ENCODE measurements around the gene TPRX1.
A peak's percentile ranks its signal among the peaks of the same experiment; 100 is the strongest.
"Not testable (repeated sequence)": the region's sequence is repeated elsewhere in the genome, so short reads cannot be mapped to it uniquely, and the experiment has no call there.

The TPRX1 gene, protein sequence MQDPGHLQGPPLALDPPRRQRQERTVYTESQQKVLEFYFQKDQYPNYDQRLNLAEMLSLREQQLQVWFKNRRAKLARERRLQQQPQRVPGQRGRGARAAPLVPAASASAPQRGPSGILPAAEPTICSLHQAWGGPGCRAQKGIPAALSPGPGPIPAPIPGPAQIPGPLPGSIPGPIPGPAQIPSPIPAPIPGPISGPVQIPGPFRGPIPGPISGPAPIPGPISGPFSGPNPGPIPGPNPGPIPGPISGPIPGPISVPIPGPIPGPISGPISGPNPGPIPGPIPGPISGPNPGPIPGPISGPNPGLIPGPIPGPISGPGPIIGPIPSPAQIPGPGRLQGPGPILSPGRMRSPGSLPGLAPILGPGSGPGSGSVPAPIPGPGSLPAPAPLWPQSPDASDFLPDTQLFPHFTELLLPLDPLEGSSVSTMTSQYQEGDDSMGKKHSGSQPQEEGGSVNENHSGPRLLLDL

DNA sequence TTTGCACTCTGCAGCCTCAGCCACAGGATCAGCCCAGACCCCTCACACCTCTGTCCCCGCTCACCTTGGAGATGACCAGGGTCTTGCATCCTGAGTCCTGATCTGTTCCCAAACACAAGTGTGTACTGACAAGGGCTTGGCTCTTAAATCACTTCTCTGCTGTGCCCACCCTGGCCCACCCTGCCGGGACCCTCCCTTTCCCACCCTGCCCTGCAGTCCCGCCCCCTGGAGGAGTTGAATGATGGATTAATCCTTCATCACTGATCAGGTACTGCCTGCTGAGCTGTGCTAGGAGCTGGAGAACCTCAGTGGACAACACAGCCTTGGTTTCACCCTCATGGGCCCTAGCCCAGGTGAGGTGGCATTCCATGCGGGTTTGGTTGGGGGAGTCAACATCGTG lies at the start of gene TPRX1:
TPRX1 (minus strand) TSS at position 101 of the 400 bp plus-strand sequence; CDS start at position 89, 12 bp downstream.
- not testable (repeated sequence) for DNase-seq

GRCh38 chr19:47853003-47853402 lies 48.7 kb upstream of the TPRX1 start:
- DNase-seq, result no peak

- DNase-seq, result no peak
Measured at GRCh38 chr19:47848823-47849473, 44.6 kb upstream of the TPRX1 start.

GRCh38 chr19:47848425-47848822 lies 44.1 kb upstream of the TPRX1 start:
- no peak for DNase-seq

GRCh38 chr19:47842941-47843340 lies 38.6 kb upstream of the TPRX1 start:
- no peak for DNase-seq

DNA sequence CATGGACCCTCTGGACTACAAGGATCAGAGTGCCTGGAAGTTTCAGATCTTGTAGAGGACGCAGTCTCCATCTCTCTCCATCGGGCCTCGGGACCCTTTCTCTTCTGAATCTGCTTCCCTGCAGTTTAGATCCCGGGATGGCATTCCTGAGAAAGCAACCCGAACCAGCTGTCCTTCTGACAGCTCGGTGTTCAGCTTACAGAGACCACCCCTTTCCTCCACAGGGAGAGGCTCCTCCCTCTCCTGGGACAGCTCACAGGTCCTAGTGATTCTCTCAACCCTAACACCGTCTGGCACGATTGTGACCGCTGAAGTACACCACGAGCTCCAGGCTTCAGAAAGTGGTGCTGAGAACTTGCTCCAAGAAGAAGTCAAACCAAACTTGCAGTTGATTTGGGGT lies 35.6 kb upstream of the TPRX1 start:
- no peak for DNase-seq

GRCh38 chr19:47839411-47839810 lies 35.1 kb upstream of the TPRX1 start:
- DNase-seq, result no peak

DNA sequence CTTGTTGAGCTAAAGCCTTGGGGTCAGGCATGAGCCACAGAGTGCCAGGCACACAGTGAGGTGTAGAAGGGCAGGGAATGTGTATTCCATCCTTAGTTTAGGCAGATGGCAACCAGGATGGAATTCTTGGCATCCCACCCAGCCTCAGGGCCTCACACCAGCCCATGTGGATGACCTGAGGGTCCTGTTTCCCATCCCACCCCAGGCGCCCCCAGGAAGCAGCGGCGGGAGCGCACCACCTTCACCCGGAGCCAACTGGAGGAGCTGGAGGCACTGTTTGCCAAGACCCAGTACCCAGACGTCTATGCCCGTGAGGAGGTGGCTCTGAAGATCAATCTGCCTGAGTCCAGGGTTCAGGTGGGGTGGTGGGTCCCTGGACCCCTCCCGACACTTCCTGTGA lies 31.7 kb upstream of the TPRX1 start:
- DNase-seq, result no peak

- no peak for DNase-seq
Measured at GRCh38 chr19:47832723-47833122, 28.4 kb upstream of the TPRX1 start.

DNA sequence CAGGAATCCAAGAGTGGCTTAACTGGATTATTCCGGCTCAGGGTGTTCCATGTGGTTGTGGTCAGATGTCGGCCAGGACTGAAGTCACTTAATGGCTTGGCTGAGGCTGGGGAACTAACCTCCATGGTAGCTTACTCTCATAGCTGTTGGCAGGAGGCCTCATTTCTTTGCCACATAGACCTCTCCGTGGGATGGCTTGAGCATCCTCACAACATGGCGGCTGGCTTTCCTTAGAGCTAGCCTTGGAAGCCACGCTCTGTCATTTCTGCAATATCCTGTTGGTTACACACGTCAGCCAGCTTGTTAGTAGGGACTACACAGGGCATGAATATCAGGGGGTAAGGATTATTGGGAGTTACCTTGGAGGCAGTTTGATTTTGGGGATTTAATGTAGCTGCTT lies 22.4 kb upstream of the TPRX1 start:
- no peak for DNase-seq

DNA sequence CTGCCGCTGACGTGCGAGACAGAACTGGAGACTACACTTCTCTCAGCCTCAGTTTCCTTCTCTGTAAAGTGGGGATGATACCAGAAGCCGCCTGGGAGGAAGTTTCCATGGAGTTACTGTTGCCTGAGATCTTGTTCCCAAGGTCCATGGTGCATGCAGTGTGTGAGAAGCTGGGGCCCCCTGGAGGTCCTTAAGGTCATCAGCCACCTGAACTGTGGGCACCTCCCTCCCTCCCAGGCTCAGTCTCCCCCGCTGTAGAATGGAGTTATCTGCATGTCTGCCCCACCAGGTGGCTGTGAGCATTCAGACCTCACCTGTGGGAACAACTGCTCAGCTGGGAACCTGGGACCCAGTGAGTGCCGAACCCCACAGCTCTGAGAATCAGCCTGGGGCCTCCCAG lies 20.0 kb upstream of the TPRX1 start:
- no peak for DNase-seq

- no peak for DNase-seq
Measured at GRCh38 chr19:47821460-47822020, 17.2 kb upstream of the TPRX1 start, which contains the start of gene CRX. CRX (plus strand) TSS chr19:47821937; CDS start chr19:47834444, 12,507 bp downstream.

DNA sequence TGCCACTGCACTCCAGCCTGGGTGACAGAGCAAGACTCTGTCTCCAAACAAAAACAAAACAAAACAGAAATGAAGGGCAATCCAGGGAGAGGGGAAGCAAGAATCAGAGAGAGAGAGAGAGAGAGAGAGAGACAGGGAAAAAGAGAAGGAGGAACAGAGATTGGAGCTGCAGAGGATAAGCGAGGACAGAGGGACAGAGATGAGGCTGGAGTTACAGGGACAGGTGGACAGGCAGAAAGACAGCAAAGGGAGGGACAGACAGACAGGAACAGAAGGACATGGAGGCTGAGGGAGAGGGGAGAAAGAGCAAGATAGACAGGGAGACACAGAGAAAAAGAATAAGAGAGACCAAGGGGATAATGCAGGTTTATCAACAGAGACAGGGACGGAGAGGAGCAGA lies 16.1 kb upstream of the TPRX1 start:
- DNase-seq, result no peak

DNA sequence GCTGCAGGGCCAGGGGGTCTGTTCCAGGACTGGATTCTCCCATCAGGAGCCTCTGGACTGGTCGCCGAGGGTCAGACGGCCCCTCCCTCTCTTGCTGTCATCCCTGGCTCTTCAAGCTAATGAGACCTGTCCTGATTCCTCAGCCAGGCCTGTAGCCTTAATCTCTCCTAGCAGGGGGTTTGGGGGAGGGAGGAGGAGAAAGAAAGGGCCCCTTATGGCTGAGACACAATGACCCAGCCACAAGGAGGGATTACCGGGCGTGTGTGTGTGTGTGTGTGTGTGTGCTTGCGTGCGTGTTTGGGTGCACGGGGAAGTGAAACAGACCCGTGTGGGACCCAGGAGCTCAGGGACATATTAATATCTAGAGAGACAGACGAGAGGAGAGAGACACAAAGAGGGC lies 15.5 kb upstream of the TPRX1 start:
- DNase-seq, result no peak

DNA sequence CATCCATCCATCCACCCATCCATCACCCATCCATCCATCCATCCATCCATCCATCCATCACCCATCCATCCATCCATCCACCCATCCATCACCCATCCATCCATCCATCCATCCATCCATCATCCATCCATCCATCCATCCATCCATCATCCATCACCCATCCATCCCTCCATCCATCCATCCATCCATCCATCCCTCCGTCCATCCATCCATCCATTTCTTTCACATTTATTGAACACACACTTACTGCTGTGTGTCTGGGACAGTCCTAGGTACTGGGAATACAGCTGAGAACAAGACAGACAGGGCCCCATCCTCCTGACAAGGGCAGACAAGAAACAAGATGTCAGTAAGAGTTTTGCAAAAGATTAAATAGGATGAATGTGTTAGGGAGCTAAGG lies 13.9 kb upstream of the TPRX1 start:
- not testable (repeated sequence) for DNase-seq

DNA sequence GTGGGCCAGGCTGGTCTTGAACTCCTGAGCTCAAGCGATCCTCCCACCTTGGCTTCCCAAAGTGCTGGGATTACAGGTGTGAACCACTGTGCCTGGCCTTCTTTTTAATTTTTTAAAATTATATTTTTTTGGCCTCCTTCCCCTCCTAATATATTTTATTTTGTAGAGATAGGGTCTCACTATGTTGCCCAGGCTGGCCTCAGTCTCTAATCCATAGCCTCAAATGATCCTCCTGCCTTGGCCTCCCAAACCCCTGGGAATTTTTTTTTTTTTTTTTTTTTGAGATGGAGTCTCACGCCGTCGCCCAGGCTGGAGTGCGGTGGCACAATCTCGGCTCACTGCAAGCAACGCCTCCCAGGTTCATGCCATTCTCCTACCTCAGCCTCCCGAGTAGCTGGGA lies 11.9 kb upstream of the TPRX1 start:
- DNase-seq, result not testable (repeated sequence)

- no peak for DNase-seq
Measured at GRCh38 chr19:47813995-47814328, 9.6 kb upstream of the TPRX1 start.

DNA sequence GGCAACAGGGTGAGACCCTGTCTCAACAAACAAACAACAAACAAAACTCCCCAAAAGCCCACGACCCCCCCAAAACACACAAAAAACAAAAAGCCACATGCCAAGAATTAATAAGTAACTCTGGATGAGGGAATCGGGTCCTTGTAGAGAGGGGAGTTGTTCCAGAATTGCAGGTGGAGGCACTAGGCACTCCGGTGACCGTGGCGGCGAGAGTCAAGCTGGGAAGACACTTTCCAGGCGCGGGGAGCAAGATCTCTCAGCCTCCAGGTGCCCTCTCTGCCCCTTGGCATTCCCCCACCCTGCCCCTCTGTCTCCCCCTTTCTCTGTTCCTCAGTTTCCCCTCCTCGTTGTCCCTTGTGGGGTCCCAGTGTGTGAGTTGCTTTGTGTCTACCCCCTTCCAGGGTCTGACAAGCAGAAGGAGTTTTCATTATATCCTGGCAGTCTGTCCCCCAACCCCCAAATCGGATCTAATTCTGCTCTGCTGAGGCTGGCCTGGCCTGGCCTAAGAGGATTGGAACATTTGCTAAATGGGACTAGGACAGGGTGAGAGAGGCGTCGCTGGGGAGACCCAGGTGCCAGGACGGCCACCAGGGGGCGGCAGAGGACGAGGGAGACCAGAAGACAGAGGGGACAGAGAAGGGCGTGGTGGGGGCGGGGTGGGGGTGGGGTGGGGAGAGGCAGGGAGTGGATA lies 9.1 kb upstream of the TPRX1 start:
- DNase-seq, result peak; percentile 34

DNA sequence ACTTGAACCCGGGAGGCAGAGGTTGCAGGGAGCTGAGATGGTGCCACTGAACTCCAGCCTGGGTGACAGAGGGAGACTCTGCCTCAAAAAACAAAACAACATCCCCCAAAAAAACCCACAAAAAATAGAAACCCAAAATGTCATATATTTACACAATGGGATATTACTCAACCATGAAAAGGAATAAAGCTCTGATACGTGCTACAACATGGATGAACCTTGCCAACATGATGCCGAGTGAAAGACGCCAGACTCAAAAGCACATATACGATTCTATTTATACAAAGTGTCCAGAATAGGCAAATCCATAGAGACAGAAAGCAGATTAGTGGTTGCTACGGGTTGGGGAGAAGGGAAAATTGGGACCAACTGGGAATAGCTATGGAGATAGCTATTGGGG lies 2.1 kb upstream of the TPRX1 start:
- no peak for DNase-seq

GRCh38 chr19:47805313-47805712 lies 962 bp upstream of the TPRX1 start:
- no peak for DNase-seq

DNA sequence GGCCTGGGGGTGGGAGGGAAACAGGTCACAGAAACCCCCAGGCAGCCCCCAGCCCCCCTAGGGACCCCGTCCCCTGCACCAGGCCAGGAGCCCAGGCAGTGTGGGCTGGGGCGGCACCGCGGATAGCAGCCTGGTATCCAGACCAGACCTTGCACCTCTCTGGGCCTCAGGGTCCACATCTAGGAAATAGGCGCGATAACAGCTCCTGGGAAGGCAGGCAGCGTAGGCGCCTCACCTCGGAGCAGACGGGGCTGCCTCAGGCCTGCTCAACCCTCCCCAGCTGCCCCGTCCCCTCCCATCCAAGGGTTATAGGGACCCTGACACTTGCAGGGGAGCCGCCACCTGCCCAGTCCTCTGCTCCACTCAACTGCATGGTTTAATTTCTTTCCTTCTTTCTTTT lies 680 bp downstream of the TPRX1 start:
- not testable (repeated sequence) for DNase-seq

GRCh38 chr19:47803148-47803547 lies 1.2 kb downstream of the TPRX1 start:
- not testable (repeated sequence) for DNase-seq

DNA sequence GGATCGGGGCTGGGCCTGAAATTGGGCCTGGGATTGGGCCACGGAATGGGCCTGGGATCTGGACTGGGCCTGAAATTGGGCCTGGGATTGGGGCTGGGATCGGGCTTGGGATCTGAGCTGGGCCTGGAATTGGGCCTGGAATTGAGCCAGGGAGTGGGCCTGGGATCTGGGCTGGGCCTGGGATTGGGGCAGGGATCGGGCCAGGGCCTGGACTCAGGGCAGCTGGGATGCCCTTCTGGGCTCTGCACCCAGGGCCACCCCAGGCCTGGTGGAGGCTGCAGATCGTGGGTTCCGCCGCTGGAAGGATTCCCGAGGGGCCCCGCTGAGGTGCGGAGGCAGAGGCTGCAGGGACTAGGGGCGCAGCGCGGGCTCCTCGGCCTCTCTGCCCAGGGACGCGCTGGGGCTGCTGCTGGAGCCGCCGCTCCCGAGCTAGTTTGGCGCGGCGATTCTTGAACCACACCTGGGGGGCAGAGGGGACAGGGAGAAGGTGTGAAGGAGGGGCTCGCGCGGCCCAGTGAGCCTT lies 1.8 kb downstream of the TPRX1 start:
- no peak for DNase-seq
